Nephron progenitor cell (in vitro differentiated cells): ENCODE measurements around the gene FSIP1.

Experiments
- DNase-seq: peaks from one replicate; pipeline ENCODE4 v3.0.0; 2021
- H3K27ac Mint-ChIP-seq: 2 replicates; pipeline ENCODE4 v1.8.0; 2021; ENCODE audit warnings: mild to moderate bottlenecking, moderate library complexity, mixed read lengths
- H3K27me3 Mint-ChIP-seq: 2 replicates; pipeline ENCODE4 v1.8.0; 2021; ENCODE audit warnings: mild to moderate bottlenecking, low read depth, mixed read lengths; ENCODE audit not compliant: poor library complexity
- H3K36me3 Mint-ChIP-seq: 2 replicates; pipeline ENCODE4 v1.8.0; 2021; ENCODE audit warnings: low read depth, mixed read lengths
- H3K4me1 Mint-ChIP-seq: 2 replicates; pipeline ENCODE4 v1.8.0; 2021; ENCODE audit warnings: mixed read lengths
- H3K4me3 Mint-ChIP-seq: 2 replicates; pipeline ENCODE4 v1.8.0; 2021; ENCODE audit warnings: mild to moderate bottlenecking, moderate library complexity, mixed read lengths
- H3K9me3 Mint-ChIP-seq: 2 replicates; pipeline ENCODE4 v1.8.0; 2021; ENCODE audit warnings: mild to moderate bottlenecking, moderate library complexity, mixed read lengths
- TF ChIP-seq, protein P1 (sequence below): fragments of 200-600 bp; sonication (generic); IDR thresholded peaks from 2 replicates; pipeline ENCODE4 v1.5.0; 2021; ENCODE audit warnings: antibody characterized with exemption

FSIP1 gene

DNA sequence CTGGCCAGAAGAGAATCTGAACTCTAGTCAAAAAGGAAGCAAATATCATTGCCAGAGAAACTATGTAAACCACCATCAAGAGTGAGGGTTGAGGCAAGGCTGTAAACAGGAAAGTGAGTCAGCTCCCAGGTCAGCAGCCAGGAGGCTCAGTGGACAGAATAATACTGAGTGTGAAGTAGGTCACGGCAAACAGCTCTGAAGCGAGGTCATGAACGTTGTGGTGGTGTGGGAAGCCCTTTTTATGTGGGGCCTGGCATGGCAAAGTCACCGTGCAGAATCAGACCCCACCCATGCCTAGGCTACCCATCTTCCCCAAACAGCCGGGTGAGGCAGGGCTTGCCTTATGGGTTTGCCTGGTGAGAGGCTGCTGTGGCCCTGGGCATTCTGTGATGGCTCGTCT lies 157.8 kb downstream of the FSIP1 start:
- Mint-ChIP-seq H3K36me3 (no peaks in the 10 kb centered on the region), H3K4me1 (peaks cover 19% of the 10 kb centered on the region), H3K4me3 (no peak overlapping the region), H3K9me3 (peaks cover 8% of the 10 kb centered on the region), H3K27me3 (peaks cover 3% of the 10 kb centered on the region), H3K27ac (no peak overlapping the region)
- DNase-seq, result no peak
- TF ChIP-seq, protein P1, sequence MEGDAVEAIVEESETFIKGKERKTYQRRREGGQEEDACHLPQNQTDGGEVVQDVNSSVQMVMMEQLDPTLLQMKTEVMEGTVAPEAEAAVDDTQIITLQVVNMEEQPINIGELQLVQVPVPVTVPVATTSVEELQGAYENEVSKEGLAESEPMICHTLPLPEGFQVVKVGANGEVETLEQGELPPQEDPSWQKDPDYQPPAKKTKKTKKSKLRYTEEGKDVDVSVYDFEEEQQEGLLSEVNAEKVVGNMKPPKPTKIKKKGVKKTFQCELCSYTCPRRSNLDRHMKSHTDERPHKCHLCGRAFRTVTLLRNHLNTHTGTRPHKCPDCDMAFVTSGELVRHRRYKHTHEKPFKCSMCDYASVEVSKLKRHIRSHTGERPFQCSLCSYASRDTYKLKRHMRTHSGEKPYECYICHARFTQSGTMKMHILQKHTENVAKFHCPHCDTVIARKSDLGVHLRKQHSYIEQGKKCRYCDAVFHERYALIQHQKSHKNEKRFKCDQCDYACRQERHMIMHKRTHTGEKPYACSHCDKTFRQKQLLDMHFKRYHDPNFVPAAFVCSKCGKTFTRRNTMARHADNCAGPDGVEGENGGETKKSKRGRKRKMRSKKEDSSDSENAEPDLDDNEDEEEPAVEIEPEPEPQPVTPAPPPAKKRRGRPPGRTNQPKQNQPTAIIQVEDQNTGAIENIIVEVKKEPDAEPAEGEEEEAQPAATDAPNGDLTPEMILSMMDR, result no peak

DNA sequence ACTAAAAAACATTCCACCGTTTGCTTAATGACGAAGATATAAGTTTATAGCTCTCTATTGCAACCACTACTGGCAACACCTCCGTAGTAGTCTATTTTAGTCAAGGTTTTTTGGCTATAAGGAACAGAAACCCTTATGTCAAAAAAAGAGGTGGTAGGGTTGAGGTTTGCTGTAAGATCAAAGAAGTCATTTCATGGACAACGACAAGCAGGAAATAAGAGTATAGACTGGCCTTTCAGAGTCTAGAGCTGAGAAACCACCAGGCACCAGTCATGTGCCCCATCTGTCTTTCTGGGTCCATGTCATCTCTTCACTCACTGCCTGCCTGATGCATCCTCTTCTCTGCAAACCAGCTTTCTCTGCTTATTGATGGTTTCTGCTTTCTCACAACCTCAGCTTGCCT lies 159.1 kb downstream of the FSIP1 start:
- DNase-seq, result no peak
- no peak overlapping the region for H3K27ac Mint-ChIP-seq
- H3K4me3 Mint-ChIP-seq, result no peak overlapping the region
- peaks cover 7% of the 10 kb centered on the region for H3K4me1 Mint-ChIP-seq
- no peaks in the 10 kb centered on the region for H3K36me3 Mint-ChIP-seq
- H3K27me3 Mint-ChIP-seq, result peaks cover 3% of the 10 kb centered on the region
- TF ChIP-seq, protein P1, result no peak
- peaks cover 11% of the 10 kb centered on the region for H3K9me3 Mint-ChIP-seq

DNA sequence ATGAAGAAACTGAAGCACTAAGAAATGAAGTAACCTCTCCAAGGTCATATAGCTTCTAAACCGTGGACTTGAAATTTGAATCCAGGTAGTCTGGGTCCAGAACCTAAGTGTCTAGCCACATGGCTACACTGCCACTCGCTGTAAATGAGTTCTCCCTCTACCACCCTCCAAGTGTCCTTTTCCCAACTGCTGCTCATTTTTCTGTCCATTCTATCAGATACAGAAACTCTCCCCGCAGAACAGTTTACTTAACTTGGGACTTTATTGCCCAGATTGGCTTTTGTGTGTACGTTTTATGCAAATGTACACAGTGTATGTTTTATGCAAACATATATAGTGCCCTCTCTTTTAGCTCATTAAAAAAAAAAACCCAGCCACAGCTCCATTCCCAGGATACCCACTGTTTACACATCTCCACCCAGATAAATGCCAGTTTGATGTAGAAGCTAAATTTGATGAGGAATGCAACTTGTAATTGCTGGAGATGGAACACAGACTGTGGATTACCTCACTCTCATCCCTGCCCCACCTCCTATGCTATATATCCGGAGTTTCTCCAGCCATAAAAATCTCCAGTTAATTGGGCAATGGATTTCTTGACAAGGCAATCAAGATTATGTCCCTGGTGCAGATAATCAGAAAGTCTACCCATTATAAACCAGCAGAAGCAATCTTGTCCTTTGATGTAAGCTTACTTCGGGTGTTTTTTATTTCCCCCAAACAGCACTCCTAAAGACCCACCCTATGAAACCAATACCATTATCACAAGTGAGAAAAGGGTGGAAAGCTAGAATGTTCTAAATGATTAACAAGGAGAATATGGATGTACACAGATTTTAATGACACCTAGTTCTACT lies 159.8 kb downstream of the FSIP1 start:
- H3K27ac Mint-ChIP-seq, result no peak overlapping the region
- peaks cover under 1% of the 10 kb centered on the region for H3K4me1 Mint-ChIP-seq
- TF ChIP-seq, protein P1, result no peak
- peaks cover 3% of the 10 kb centered on the region for H3K27me3 Mint-ChIP-seq
- DNase-seq, result no peak
- H3K36me3 Mint-ChIP-seq, result no peaks in the 10 kb centered on the region
- H3K4me3 Mint-ChIP-seq, result no peak overlapping the region
- peaks cover 11% of the 10 kb centered on the region for H3K9me3 Mint-ChIP-seq

DNA sequence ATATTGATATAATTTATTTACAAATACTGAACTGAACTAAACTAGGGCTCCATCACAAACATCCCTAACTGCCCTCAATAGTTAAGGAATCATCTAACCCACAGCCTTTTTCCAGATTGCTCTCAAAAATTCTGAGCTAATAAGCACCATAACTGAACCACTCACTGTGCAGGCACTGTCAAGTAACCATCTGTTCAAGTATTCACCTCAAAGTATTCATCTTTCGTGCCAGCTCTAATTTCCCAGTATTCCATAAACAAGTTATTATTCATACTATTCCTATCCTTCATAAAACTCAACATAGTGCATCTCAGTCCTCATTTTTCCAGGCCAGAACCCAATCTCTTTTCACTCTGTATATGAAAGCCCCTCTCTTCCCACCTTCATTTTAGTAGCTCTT lies 160.7 kb downstream of the FSIP1 start:
- Mint-ChIP-seq H3K36me3 (no peaks in the 10 kb centered on the region), H3K9me3 (peaks cover 11% of the 10 kb centered on the region), H3K4me3 (no peak overlapping the region), H3K27me3 (peaks cover 3% of the 10 kb centered on the region), H3K27ac (no peak overlapping the region), H3K4me1 (no peaks in the 10 kb centered on the region)
- TF ChIP-seq, protein P1, result no peak
- DNase-seq, result no peak

DNA sequence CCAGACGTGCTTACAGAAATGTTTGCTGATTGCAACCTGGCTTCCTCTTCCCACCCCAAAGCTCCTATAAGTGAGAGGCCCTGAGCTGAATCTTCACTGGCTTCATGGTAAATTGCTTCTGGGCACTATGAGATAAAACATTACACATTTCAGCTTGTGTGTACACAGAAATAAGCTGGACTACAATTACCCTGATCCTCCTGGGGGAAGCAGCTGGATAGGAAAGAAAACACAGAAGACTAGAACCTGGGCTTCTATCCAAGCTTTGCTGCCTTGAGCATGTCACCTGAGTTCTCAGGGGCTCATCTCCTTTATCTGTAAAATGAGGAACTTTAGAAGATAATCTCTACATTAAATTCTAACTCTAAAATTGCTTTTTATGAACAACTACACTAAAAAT lies 161.4 kb downstream of the FSIP1 start:
- no peak for DNase-seq
- peaks cover 3% of the 10 kb centered on the region for H3K27me3 Mint-ChIP-seq
- no peaks in the 10 kb centered on the region for H3K4me1 Mint-ChIP-seq

More for the DNA sequence above, 161.4 kb downstream of the FSIP1 start:
- Mint-ChIP-seq H3K4me3 (no peak overlapping the region), H3K27ac (no peak overlapping the region), H3K9me3 (peaks cover 11% of the 10 kb centered on the region), H3K36me3 (no peaks in the 10 kb centered on the region)
- TF ChIP-seq, protein P1, result no peak
